Adipose tissue (tissue), 3 donors: ENCODE results near the gene ASXL2. TPM values are rescaled to one million over a fixed set of nuclear protein-coding genes. Genes with fewer than 3 reads are reported as not detected.
"Not testable (repeated sequence)": the region's sequence is repeated elsewhere in the genome, so short reads cannot be mapped to it uniquely, and the experiment has no call there.

Source experiments
- H3K27ac ChIP-seq: one replicate; pipeline ENCODE4 v1.5.1; 2013; ENCODE audit warnings: low read depth, low read length
- WGBS, 3 donors: extraction: QIAGEN DNeasy Blood & Tissue Kit; methylation state at CpG; one replicate each; pipeline ENCODE4 v1.1.7; 2013; 5-methylcytosine and 5-hydroxymethylcytosine counted together
- polyA plus RNA-seq, 3 donors: library from polyadenylated mRNA; stranded (reverse); fragments of 200-250 nt; gene quantifications; one replicate each; pipeline ENCODE4 v1.2.3, GENCODE V29; 2013
- donor health status: healthy with polysubstance abuse.
- donor health status: Bipolar disorder and iron deficiency.
- donor health status: healthy.

ASXL2 gene
- 1 to 10 TPM; 1.8 to 4.1 (median 2.6) TPM for polyA plus RNA-seq

DNA sequence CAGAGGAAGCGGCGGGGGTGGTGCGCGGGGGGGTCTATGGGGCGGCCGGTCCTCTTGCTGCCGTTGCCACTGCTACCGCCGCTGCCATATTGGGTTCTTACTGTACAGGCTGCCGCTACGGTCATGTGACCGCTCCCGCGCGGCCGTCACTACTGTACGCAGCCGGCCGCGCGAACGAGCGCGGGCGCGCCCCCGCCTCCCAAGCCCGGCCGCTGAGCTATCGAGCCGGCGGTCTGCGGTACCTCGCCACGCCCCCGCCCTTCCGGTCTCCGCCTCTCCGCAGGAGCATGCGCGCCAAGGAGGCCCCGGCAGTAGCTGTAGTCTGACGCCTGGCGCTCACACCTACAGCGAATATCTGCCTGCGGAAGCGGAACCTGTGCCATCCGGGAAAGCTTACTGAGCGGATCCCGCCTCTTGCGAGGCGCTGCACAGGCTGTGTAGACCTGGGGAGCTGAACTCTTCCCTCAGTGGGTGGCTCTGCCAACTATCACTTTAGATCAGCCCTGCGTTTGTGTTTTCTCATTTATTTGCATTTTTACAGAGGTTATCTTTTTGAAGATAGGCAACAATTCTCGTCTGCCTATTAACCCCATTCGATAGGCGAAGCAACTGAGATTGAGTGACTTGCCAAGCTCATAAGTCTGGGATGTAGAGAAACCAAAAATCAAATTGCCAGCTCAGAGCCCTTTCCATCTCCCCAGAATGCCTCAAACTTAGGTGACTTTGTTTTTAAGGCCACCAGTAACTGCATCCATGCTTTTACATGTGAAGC lies at the start of gene ASXL2:
ASXL2 (minus strand) TSS at position 127 of the 772 bp plus-strand sequence. CDS start 265 bp downstream, outside the sequence.
- peak within 1 kb of the TSS; percentile 45 for H3K27ac ChIP-seq
- 1 to 2% (median 2%) methylated on average over 56 of the region's 56 CpGs for WGBS, 3 donors

DNA sequence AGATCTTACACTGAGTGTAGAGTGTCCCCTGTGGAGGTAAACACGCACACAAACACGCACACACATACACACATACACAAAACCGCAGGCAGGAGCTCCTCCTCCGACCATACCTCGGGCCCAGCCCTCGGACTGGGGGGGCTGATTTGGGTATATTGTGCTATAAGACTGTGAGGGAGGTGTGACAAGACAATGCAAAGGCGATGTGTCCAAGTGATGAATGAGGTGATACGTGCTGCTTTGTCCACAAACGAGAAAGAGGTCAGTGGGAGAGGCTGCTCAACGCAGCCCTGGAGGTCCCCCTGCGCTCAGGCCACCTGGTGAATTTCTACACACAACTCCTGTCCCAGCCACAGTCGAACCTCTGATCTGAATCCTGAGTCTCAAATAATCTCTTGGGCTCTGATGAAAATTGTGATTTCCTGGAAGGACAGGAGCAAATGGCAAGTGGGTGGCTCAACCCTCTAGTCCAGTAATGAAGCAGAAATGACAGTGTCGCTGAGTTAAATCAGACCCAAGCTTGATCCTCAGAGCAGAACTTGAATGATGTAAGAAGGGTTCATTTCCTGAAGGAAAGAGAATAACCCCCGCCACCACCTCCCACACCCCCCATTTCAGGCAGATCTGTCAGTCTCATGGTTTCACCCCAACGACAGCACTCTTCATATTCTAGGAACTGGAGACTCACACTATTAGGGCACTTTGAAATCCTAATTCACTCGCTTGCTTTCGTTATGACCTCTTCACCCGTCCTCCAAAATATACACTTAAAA lies 48.9 kb upstream of the ASXL2 start:
- H3K27ac ChIP-seq, result no peak overlapping the region
- WGBS, 3 donors, result 77 to 79% (median 78%) methylated on average over 18 of the region's 18 CpGs

DNA sequence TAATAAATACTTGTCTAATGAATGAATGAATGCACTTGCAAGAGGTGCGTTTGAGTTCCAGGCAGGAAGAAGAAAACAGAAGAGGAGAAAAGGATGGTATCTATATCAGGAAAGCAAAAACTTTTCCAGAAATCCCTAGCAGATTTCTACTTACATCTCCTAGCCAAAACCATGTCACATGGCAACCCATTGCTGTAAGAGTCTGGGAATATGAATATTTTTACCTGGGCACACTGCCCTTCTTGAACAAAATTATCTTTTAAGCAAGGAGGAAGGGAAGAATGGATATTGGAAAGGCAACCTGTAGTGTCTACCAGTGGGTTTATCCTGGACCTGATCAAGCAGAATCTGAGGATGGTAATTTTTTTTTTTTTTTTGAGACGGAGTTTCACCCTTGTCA lies 44.2 kb upstream of the ASXL2 start:
- WGBS, 3 donors, result 76 to 81% (median 79%) methylated on average over 1 to 2 of the region's 2 CpGs
- no peak overlapping the region for H3K27ac ChIP-seq

DNA sequence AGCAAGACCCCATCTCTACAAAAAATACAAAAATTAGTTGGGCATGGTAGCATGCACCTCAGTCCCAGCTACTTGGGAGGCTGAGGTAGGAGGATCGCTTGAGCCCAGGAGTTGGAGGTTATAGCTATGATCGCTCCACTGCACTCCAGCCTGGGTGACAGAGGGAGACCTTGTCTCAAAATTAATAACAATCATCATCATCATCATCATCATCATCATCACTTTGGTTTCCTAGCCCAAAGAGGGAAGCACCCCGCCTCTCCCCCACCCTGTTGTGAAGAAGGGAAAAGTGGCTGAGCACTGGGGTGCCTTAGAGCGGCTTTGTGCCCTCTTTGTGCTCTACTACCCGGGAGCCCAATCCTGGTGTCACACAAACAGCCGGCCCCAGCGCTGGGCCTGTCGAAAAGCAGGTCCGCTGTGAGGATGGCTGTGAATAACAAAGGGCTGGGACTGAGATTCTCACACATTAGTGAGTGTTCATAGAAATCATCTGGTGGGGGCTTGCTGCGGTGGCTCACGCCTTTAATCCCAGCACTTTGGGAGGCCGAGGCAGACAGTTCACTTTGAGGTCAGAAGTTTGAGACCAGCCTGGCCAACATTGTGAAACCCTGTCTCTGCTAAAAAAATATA lies 42.6 kb upstream of the ASXL2 start:
- 77 to 84% (median 81%) methylated on average over 12 of the region's 12 CpGs for WGBS, 3 donors

DNA sequence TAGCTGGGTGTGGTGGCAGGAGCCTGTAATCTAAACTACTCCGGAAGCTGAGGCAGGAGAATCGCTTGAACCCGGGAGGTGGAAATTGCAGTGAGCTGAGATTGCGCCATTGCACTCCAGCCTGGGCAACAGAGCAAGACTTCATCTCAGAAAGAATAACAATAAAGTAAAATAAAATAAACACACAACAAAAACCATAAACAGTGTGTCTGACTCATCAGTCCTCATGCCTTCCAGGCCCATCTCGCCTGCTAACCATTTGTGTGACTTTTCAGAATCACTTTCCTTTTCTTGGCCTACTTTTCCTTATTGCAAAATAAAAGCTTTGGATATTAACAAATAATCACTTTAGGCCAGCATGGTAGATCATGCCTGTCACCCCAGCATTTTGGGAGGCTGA lies 42.0 kb upstream of the ASXL2 start:
- WGBS, 3 donors, result 84 to 98% (median 85%) methylated on average over 5 of the region's 5 CpGs
- no peak overlapping the region for H3K27ac ChIP-seq

More for the DNA sequence above, 42.6 kb upstream of the ASXL2 start:
- H3K27ac ChIP-seq, result no peak overlapping the region

DNA sequence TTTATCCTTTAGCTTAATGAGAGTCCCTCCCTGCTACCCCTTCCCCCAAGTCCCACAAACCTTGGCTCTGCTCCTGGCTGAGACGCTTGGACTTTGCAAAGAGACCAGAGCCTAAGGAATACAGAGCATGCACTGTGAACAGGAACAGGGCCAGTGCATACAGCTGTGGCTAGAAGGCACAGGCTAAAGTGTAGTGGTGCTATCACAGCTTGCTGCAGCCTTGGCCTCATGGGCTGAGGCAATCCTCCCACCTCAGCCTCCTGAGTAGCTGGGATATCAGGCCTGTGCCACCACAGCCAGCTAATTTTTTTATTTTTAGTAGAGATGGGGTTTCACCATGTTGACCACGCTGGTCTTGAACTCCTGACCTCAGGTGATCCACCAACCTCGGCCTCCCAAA lies 39.5 kb upstream of the ASXL2 start:
- H3K27ac ChIP-seq, result no peak overlapping the region
- WGBS, 3 donors, result 83 to 97% (median 87%) methylated on average over 3 of the region's 3 CpGs

DNA sequence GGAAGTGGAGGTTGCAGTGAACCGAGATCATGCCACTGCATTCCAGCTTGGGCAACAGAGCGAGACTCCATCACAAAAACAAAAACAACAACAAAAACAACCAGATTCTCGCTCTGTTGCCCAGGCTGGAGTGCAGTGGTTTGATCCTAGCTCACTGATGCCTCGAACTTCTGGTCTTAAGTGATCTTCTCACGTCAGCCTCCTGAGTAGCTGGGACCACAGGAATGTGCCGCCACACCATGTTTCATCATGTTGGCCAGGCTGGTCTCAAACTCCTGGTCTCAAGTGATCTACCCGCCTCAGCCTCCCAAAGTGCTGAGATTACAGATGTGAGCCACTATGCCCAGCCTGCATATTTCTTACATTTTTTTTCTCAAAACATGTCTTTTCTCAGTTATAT lies 39.1 kb upstream of the ASXL2 start:
- not testable (repeated sequence) for H3K27ac ChIP-seq
- WGBS, 3 donors, result 80 to 81% (median 80%) methylated on average over 7 of the region's 7 CpGs

DNA sequence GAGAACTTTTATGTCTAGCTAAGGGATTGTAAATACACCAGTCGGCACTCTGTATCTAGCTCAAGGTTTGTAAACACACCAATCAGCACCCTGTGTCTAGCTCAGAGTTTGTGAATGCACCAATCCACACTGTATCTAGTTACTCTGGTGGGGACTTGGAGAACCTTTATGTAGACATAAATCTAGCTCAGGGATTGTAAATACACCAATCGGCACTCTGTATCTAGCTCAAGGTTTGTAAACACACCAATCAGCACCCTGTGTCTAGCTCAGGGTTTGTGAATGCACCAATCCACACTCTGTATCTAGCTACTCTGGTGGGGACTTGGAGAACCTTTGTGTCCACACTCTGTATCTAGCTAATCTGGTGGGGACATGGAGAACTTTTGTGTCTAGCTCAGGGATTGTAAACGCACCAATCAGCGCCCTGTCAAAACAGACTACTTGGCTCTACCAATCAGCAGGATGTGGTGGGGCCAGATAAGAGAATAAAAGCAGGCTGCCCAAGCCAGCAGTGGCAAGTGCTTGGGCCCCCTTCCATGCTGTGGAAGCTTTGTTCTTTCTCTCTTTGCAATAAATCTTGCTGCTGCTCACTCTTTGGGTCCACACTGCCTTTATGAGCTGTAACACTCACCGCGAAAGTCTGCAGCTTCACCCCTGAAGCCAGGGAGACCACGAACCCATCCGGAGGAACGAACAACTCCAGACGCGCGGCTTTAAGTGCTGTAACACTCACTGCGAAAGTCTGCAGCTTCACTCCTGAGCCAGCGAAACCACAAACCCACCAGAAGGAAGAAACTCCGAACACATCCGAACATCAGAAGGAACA lies 37.9 kb upstream of the ASXL2 start:
- not testable (repeated sequence) for H3K27ac ChIP-seq
- 43 to 78% (median 47%) methylated on average over 16 of the region's 16 CpGs for WGBS, 3 donors

DNA sequence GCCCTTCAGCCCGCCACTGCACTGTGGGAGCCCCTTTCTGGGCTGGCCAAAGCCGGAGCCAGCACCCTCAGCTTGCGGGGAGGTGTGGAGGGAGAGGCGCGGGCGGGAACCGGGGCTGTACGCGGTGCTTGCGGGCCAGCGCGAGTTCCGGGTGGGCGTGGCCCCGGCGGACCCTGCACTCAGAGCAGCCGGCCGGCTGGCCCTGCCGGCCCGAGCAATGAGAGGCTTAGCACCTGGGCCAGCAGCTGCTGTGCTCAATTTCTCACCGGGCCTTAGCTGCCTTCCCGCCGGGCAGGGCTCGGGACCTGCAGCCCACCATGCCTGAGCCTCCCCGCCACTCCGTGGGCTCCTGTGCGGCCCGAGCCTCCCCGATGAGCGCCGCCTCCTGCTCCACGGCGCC lies 37.1 kb upstream of the ASXL2 start:
- 96 to 97% (median 97%) methylated on average over 18 to 31 of the region's 33 CpGs for WGBS, 3 donors
- not testable (repeated sequence) for H3K27ac ChIP-seq

DNA sequence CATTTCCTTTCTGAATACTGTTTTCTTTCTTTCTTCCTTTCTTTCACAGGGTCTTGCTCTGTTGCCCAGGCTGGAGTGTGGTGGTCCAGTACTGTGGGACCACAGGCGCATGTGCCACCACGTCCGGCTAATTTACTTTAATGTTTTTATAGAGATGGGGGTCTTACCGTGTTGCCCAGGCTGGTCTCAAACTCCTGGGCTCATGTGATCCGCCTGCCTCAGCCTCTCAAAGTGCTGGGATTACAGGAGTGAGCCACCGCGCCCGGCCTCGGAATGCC lies 35.3 kb upstream of the ASXL2 start:
- 80 to 91% (median 90%) methylated on average over 9 of the region's 9 CpGs for WGBS, 3 donors
- not testable (repeated sequence) for H3K27ac ChIP-seq

DNA sequence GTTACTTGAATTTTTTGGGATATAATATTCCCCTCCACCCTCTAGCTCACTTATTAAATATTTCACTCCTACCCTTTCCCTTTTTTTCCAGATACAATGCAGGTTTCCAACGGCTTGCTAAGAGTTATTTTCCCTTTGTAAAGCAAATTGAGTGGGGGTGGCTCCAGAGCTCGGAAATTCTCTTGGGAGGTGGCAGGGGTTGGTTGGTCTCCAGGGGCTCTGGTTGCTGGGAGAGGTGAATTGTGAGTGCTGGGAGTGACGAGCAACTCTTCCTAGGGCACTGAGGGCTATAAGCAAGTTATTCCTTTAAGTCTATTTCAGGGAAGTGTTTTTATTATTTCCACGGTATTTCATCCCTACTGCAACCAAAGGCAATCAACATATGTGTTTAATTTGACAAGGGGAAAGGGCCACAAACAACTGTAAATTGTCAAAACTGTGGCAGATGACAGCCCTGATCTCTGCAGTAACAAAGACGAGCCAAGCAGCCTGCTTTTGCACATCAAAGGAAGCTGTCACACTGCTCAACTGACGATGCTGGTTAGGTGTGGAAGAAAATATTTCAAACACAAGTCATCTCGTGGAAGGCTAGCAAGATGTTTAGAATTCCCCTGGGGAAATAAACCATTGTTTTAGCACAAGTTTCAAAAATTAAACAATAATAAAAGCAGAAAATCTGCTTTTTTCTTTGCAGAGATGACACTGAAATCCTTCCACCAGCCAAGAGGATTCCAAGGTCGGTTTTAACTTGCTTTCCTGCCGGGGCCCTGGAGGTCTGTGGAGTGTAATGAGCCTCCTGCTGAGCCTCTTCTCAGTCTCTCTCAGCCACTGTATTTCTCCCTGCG lies 34.8 kb upstream of the ASXL2 start:
- H3K27ac ChIP-seq, result no peak overlapping the region
- WGBS, 3 donors, result 21 to 39% (median 39%) methylated on average over 10 of the region's 10 CpGs

DNA sequence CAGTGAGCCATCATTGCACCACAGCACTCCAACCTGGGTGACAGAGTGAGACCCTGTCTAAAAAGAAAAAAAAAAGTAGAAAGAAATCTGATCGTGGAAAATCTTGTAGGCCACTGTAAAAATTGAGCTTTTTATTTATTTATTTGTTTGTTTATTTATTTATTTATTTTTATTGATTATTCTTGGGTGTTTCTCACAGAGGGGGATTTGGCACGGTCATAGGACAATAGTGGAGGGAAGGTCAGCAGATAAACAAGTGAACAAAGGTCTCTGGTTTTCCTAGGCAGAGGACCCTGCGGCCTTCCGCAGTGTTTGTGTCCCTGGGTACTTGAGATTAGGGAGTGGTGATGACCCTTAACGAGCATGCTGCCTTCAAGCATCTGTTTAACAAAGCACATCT lies 31.3 kb upstream of the ASXL2 start:
- not testable (repeated sequence) for H3K27ac ChIP-seq
- WGBS, 3 donors, result 71 to 86% (median 86%) methylated on average over 5 of the region's 5 CpGs

DNA sequence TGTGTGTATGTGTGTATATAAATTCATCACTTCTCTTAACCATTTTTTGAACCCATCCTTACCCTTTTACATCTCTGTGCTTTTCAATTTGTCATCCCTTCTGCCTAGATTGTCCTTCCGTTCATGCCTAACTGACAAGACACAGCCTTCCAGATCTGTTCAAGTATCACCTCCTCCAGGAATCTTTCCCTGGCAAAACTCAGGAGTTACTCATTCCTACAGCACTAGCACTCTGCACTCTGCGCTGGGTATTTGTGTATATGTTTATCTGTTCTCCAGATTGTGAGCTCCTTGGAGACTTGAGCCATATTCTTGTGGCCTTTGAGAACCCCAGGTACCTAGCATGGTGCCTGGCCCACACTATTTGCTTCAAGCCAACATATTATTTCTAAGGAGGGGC lies 26.8 kb upstream of the ASXL2 start:
- 87 to 94% (median 92%) methylated on average over 2 of the region's 2 CpGs for WGBS, 3 donors
- no peak overlapping the region for H3K27ac ChIP-seq

DNA sequence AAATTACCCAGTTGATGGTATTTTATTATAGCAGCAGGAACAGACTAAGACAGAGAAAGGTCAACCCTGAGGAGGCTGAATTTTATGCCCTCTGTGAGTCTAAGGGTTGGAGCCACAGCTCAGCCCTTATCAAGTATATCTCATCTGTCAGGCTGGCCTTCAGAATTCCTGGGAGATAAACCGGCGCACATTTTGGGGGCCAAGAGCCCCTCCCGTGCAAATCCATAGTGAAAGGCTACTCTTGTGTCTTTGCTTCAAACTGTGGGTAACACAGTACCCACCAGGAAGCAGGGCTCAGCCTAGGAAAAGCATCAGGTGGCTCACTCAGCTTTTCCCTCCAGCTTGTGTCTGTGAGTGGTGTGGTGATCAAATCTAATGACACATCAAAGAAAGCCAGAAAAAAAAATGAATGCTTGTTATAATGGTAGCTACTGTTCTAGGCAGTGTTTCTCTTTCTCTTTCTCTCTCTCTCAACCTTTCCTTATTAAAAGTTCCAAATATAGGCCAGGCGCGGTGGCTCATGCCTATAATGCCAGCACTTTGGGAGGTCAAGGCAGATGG lies 25.0 kb upstream of the ASXL2 start:
- 62 to 91% (median 90%) methylated on average over 5 of the region's 5 CpGs for WGBS, 3 donors
- no peak overlapping the region for H3K27ac ChIP-seq

DNA sequence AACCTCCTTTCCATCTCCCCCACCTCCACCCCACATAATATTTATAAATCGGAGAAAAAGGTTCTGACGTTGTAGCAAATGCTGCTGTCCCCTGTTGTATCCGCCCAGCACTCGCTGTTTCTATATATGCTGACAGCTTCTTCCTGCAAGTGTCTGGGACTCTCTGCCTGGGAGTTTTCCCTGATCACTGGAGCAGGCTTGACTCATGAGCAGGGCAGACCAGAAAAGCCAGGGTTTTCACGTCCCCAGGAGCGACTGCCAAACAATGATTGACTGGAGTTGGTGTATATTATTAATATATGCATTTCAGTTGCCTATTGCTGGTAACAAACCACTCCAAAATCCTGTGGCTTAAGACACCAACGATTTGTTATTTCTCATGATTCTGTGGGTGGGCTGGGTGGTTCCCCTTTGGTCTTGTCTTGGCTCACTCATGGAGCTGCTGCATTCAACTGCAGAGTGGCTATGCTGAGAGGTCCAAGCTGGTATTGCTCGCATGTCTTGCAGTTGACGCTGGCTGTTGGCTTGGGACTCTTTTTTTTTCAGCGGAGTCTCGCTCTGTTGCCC lies 21.2 kb upstream of the ASXL2 start:
- WGBS, 3 donors, result 78 to 82% (median 79%) methylated on average over 11 of the region's 11 CpGs
- no peak overlapping the region for H3K27ac ChIP-seq

DNA sequence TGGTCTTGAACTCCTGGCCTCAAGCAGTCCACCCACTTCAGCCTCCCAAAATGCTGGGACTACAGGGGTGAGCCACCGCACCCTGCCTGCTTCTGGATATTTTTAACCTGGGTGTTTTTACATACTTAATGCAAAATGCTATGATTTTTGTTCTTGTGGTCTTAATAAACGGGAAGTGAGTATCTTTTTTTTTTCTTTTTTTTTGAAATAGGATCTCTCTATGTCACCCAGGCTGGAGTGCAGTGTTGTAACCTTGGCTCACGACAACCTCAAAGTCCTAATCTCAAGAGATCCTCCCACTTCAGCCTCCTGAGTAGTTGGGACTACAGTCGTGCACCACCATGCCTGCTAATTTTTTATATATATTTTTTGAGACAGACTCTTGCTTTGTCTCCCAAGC lies 19.2 kb upstream of the ASXL2 start:
- no peak overlapping the region for H3K27ac ChIP-seq
- WGBS, 3 donors, result 53 to 66% (median 54%) methylated on average over 4 of the region's 4 CpGs

DNA sequence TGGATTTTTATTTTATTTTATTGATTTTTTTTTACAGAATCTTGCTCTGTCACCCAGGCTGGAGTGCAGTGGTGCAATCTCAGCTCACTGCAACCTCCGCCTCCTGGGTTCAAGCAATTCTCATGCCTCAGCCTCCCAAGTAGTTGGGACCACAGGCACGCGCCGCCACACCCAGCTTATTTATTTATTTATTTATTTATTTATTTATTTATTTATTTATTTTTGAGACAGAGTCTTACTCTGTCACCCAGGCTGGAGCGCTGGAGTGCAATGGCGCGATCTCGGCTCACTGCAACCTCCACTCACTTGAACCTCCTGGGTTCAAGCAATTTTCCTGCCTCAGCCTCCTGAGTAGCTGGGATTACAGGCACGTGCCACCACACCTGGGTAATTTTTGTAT lies 18.0 kb upstream of the ASXL2 start:
- not testable (repeated sequence) for H3K27ac ChIP-seq
- 73 to 87% (median 84%) methylated on average over 9 of the region's 9 CpGs for WGBS, 3 donors
